ENCODE data around the gene UNC13B. TPM values are rescaled to one million over a fixed set of nuclear protein-coding genes. Genes with fewer than 3 reads are reported as not detected.

Gene UNC13B
- total RNA-seq, 1 experiment from 2014 or later: 48.2 TPM

DNA sequence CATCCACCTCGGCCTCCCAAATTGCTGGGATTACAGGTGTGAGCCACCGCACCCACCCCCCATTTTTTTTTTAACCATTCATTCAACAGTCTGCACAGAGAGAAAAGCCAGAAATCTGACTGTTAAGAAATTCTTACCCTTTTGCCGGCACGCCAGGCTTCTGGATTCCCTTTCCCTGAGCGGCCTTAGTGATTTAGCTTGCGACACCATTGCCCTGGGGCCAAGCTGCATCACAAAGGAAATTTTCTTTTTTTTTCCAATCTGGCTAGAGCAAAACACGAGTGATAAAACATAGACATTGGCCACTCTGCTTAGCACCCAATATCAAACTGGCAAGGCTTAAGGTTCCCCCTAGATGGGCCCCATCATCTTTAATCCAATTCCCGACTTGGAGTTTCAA is 24.9 kb upstream of the UNC13B start:
- H3K4me1 Mint-ChIP-seq: peaks cover 0 to 5% of the 10 kb centered on the region in 2 experiments; a peak in 2 of 4 replicates
- Histone ChIP-seq H3K56ac (ENCODE audit: insufficient read length, low read depth, low read length) (no peak overlapping the region), H2AK5ac (ENCODE audit: insufficient read length, low read length) (no peak overlapping the region), H3K23me2 (ENCODE audit: insufficient read length, low read depth, low read length, poor library complexity, severe bottlenecking) (no peaks in the 10 kb centered on the region), H3K4me1 (ENCODE audit: insufficient read depth, low read length) (no peaks in the 10 kb centered on the region), H3K79me2 (ENCODE audit: insufficient read depth, low read length) (no peaks in the 10 kb centered on the region), H3K23ac (ENCODE audit: insufficient read length, low read depth, low read length) (no peak overlapping the region), H2BK5ac (ENCODE audit: insufficient read length, low read length) (no peak overlapping the region), H3K4me2 (ENCODE audit: insufficient read depth, insufficient read length, low read length) (no peak overlapping the region), H3K27me3 (ENCODE audit: insufficient read depth, low read length) (no peaks in the 10 kb centered on the region), H3T11ph (ENCODE audit: low read length) (no peak overlapping the region), H4K8ac (replicated peaks; ENCODE audit: insufficient read length, low read depth, low read length) (no peak overlapping the region), H3K9me3 (ENCODE audit: control insufficient read depth, low read depth, low read length) (peaks cover 8% of the 10 kb centered on the region), H2BK12ac (ENCODE audit: insufficient read length, low read depth, low read length) (no peak overlapping the region), H4K5ac (ENCODE audit: insufficient read length, low read depth, low read length) (no peak overlapping the region), H2BK120ac (ENCODE audit: low read depth, low read length, poor library complexity, severe bottlenecking) (no peak overlapping the region), H3K9ac (ENCODE audit: extremely low read depth, insufficient read length, low read length) (no peak overlapping the region), H3K79me1 (ENCODE audit: insufficient read depth, low read depth, low read length, poor library complexity, severe bottlenecking) (no peaks in the 10 kb centered on the region), H3K14ac (ENCODE audit: insufficient read depth, low read length) (no peak overlapping the region), H4K91ac (ENCODE audit: insufficient read length, low read depth, low read length) (no peak overlapping the region), H3K4ac (ENCODE audit: low read depth, low read length) (no peak overlapping the region), H2BK15ac (ENCODE audit: low read depth, low read length) (no peak overlapping the region), H2AFZ (ENCODE audit: low read length) (no peak overlapping the region), H4K20me1 (ENCODE audit: control insufficient read depth, insufficient read depth, insufficient read length) (no peaks in the 10 kb centered on the region), H3K27ac (ENCODE audit: insufficient read length, low read depth, low read length) (no peak overlapping the region), H3K18ac (ENCODE audit: insufficient read length, low read depth, low read length) (no peak overlapping the region), H2BK20ac (ENCODE audit: low read depth, low read length, poor library complexity, severe bottlenecking) (no peak overlapping the region)
- peaks cover 5 to 10% (median 9%) of the 10 kb centered on the region in 3 experiments; a peak in 6 of 7 replicates for H3K36me3 Mint-ChIP-seq (ENCODE audit: insufficient read depth in 1 of 3, low read depth in 3 of 3)
- WGBS (ENCODE audit: extremely low coverage, insufficient read length, low lambda C conversion rate): no CpG with 5 or more reads among the region's 8 CpGs
- peaks cover 7% of the 10 kb centered on the region for H3K27me3 Mint-ChIP-seq (ENCODE audit: low read depth)
- DNase-seq: no peak
- H3K9me3 Mint-ChIP-seq: peaks cover 35 to 49% of the 10 kb centered on the region in 2 experiments
- no peak overlapping the region for H3K4me3 Mint-ChIP-seq
- TF ChIP-seq, protein P1, sequence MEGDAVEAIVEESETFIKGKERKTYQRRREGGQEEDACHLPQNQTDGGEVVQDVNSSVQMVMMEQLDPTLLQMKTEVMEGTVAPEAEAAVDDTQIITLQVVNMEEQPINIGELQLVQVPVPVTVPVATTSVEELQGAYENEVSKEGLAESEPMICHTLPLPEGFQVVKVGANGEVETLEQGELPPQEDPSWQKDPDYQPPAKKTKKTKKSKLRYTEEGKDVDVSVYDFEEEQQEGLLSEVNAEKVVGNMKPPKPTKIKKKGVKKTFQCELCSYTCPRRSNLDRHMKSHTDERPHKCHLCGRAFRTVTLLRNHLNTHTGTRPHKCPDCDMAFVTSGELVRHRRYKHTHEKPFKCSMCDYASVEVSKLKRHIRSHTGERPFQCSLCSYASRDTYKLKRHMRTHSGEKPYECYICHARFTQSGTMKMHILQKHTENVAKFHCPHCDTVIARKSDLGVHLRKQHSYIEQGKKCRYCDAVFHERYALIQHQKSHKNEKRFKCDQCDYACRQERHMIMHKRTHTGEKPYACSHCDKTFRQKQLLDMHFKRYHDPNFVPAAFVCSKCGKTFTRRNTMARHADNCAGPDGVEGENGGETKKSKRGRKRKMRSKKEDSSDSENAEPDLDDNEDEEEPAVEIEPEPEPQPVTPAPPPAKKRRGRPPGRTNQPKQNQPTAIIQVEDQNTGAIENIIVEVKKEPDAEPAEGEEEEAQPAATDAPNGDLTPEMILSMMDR (conservative IDR thresholded peaks at IDR 0.05): no peak
- H3K27ac Mint-ChIP-seq: no peak overlapping the region
